Activated CD4-positive, alpha-beta T cell treated with anti-CD3 and anti-CD28 coated beads for 24 hours (primary cell): ENCODE data around the gene C22orf42.
"Not testable (repeated sequence)": the region's sequence is repeated elsewhere in the genome, so short reads cannot be mapped to it uniquely, and the experiment has no call there.

Experiments used
- DNase-seq, 2 donors: peaks; one replicate each; pipeline ENCODE4 v3.0.0-alpha.2; 2020; ENCODE audit warnings: low read depth in 2 of 2

C22orf42 gene, protein sequence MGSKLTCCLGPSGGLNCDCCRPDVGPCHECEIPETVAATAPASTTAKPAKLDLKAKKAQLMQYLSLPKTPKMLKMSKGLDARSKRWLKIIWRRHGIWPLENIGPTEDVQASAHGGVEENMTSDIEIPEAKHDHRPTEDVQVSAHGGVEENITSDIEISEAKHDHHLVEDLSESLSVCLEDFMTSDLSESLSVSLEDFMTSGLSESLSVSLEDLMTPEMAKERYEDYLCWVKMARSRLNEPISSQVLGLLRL

DNA sequence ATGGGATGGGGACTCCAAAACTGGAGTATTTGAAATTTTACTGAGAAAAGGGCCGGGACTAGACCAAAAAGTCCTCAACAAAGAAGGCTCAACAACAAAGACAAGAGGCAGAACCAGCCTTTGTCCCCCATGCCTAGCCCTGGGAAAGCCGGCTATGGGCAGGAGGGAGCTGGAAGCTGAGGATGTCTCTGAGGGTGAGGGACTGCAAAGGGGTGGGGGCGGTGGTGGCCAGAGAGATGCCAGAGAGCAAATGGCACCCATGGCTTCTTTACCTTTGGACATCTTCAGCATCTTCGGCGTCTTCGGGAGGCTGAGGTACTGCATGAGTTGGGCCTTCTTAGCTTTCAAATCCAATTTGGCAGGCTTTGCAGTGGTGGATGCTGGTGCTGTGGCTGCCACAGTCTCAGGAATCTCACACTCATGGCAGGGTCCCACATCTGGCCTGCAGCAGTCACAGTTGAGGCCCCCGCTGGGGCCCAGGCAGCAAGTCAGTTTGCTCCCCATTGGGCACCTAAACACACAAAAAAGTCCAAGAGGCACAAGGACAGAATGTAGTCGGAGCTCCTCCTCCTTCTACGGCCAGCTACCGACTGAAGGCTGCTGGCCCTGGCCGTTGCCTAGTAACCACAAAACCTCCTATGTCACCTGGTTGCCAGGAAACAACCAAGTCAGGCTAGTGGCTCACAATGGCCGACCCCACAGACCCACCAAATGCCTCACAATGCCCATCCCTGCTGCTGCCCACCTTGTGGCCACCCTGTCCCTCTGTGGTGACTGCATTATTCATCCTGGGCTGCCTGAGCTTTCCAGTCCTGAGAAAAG, at the start of gene C22orf42:
C22orf42 (minus strand) TSS at position 592 of the 822 bp plus-strand sequence; CDS start at position 504, 88 bp downstream.
- DNase-seq = no peak

DNA sequence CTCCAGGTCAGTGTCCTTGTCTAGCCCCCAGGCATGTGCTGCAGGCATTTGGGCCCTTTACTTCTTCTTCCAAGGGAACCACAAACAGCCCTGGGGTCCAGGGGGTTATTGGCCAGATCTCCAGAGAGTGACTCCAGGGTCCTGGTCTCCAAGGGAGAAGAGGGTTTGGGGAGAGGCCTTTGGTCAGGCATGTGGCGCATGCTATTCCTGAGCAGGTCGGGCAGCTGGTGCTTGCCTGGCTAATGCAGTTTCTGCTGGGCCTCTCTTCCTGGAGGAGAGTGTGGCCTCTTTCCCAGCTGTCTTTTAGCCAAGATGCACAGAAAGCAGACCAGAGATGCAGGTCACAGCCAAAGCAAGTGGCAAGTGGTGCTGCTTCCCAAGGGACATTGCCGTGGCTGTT, 49.6 kb upstream of the C22orf42 start:
- DNase-seq = no peak

DNA sequence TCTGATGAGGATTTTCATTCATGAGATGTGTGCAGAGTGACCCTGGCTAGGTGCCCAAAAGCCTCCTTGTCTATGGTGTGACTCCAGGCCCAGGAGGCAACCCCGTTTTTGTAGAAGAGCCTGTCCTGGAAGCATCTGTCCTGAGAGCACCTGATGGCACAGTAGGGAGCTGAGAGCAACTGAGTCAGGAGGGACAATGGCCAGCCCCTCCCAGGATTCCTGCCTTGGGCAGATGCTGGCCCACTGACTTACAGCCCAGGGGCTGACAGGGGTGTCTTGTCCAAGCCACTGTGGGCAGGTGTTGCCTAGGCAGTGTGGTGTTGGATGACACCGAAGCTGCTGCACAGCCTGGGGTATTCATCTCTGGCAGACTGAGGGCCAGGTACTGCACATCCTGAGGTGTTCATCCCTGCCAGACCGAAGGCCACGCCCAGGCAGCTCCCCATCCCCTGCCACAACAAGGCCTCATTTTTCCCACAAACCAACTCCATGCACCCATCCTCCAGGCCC, 48.9 kb upstream of the C22orf42 start:
- no peak for DNase-seq

DNA sequence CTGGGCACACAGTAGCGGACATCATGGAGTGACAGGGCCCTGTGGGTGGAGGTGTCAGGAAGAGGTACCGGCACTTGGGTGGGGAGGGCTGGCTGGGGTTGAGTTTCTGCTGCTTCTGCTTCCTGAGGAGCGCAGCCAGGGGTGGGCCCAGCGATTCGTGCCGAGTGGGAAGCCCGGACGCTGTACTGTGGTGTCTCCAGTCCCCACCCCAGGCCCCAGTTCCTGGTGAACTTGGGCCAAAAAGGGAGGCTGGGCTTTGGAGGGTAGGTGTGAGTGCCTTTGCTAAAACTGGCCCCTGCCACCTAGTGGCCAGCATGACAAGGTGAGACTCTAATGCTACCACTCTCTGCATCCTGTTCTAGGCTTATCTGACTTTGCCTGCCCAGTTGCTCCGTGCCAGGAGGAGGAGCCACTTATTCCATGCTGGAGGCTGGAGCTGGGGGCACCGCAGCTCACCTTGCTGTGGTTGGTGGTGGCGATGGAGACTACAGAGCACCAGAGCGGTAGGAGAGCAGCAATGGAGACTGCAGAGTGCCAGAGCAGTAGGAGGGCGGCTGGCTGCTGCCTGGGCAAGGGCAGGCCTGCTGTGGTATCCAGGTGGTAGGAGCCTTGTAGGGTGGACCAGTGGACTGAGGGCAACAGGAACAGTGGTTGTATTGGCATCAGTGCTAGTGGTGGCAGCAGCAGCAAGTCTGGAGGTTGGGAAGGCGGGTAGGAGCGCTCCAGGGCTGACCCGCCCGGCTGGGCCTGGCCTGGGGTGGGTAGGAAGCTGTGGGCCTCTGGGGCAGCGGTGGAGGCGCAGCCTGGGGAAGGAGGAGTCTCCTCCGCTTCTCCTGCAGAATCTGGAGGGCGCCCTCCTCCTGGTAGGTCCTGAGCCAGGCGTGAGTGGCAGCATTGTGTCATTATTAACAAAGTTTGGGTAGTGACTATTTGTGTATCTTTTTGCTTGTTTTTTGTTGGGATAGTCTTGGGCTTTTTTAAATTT, 48.0 kb upstream of the C22orf42 start:
- peak in 1 of 2 donors; percentile 10 for DNase-seq

DNA sequence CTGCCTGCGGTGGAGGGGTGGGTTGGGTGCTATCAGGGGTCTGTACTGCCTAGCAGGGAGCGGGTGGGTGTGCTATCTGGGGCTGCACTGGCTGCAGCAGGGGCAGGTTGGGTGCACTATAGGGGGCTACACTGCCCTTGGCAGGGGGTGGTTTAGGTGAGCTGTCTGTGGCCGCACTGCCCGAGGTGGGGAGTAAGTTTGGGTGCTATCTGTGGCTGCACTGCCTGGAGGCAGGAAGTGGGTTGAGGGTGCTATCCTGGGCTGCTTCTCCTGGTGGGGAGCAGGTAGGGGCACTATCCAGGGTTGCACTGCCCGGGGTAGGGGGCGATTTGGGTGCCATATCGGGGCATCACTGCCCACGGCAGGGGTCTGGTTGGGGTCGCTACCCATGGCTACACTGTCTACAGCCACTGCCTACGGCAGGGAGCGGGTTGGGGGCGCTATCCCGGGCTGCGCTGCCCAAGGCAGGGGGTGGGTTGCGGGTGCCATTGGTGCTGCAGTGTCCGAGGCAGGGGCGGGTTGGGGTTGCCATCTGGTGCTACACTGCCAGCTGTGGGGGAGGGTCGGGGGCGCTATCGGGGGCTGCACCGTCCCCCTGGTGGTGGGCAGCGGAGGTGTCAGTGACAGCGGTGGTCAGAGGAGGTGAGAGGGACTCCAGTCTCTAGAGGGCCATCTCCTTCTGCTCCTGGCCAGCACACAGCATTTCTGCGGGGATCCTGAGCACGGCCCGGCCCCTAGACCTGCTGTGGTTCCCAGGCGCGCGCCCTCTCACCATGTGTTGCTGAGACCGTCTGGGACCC, 47.1 kb upstream of the C22orf42 start:
- DNase-seq = no peak

DNA sequence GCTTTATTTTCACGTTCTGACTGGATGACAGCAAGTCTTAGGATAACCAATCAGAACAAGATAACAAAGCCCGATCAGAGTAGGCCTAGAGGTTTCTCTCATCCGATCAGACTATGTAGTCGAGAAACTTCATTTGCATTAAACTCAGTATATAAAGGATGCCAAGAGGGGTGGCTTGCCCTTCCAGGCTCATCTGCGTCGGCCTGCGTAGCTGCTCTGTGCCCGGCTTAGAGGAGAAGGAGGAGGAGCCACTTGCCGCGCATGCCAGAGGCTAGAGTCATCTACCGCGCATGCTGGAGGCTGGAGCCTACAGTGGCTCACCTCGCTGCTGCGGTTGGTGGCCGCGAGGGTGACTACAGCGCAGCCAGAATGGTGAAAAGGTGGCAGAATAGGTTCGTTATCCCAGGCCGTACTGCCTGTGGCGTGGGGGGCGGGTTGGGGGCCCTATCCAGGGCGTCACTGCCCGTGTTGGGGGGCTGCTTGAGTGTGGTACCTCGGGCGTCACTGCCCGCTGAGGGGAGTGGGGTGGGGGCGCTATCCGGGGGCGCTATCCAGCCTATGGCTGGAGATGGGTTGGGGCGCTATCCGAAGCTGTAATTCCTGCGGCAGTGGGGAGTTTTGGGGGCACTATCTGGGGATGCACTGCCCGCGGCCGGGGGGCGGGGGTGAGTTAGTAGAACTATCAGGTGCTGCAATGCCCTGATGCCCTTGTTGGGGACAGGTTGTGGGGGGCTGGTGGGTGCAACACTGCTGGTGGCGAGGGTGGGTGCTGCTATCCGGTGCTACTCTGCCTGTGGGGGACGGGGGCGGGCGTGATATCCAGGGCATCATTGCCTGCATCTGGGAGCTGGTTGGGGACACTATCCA, 46.0 kb upstream of the C22orf42 start, which contains the start of gene RFPL2:
RFPL2 (minus strand) TSS at position 218 of the 867 bp plus-strand sequence. CDS start 2,622 bp downstream, outside the sequence.
- peak in 1 of 2 donors; percentile 10 for DNase-seq

DNA sequence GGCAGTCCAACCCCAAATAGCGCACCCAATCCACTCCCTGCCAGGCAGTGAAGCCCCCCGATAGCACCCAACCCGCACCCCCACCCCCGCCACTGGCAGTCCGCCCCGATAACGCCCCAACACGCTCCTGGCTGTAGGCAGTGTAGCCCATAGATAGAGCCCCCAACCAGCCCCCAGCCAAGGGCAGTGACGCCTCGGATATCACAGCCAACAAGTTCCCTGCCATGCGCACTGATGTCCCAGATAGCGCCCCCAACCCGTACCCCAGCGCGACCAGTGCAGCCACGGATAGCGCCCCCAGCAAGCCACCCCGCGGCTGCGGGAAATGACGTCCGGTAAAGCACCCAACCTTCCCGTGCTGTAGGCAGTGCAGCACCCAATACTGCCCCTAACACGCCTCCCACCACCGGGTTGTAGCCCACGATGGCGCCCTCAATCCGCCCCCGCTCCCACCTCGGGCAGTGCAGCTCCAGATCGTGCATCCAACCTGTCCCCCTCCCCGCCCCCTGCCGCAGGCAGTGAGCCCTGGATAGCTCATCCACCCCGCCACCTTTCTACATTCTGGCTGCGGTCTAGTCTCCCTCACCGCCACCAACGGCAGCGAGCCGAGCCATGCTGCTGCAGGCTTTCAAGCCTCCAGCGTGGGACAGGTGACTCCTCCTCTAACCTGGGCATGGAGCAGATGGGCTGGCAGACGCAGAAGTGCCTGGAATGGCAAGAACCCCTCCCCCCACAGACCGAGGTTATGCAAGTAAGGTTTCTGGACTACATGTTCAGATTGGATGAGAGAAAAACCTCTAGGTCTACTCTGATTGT, 45.1 kb upstream of the C22orf42 start:
- no peak for DNase-seq

DNA sequence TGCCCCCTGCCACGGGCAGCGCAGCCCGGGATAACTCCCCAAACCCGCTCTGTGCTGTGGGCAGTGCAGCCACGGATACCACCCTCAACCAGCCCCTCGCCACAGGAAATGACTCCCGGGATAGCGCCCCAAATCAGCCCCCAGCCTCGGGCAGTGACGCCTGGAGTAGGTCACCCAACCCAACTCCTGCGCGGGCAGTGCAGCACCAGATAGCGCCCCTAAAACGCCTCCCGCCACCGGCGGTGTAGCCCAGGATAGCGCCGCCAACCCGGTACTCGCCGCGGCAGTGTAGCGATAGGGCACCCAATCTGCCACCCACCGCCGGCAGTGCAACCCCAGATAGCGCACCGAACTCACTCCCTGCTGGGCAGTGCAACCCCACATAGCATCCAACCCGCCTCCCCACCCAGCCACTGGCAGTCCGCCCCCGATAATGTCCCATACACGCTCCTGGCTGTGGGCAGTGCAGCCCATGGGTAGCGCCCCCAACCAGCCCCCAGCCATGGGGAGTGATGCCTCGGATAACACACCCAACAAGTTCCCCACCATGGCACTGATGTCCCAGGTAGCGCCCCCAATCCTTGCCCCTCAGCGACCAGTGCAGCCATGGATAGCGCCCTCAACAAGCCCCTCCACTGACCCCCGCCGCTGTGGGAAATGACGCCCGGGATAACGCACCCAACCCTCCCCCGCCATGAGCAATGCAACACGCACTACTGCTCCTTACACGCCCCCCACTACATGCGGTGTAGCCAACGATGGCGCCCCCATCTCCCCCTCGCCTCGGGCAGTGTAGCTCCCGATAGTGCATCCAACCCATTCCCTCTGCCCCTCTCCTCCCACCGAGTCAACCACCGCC, 44.3 kb upstream of the C22orf42 start:
- DNase-seq = no peak

DNA sequence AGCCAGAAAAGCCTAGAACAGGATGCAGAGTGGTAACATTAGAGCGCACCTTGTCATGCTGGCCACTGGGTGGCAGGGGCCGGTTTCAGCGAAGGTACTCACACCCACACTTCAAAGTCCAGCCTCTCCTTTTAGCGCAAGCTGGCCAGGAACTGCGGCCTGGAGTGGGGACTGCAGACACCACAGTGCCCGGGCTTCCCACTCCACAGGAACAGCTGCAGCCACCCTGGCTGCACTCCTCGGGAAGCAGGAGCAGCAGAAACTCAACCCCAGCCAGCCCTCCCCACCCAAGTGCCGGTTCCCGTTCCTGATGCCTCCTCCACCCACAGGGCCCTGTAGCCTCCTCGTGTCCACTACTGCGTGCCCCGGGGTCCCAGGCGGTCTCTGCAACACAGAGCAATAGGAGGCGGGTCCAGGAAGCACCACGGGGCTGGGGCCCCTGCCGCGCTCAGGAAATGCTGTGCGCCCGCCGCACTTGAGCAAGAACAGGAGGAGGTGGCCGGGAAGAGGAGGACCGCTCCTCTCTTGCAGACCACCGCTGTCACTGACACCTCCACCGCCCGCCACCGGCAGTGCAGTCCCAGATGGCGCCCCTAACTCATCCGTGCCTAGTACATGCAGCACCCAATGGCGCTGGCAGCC, 43.6 kb upstream of the C22orf42 start:
- DNase-seq = no peak

DNA sequence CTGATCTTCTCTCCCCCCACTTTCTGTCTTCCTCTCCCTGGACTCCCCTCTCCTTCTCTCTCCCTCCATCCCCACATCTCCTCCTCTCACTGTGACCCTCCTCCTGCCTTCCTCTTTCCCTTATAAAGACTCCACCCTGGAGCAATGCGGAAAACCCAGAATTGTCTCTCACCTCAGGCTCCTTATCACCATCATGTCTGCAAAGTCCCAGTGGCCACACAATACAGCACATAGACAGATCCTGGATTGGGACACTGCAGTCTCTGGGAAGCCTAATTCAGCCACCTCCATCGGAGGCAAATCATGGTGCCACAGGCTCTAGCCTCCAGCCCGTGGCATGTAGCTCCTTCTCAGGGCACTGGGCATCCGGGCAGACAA, 43.0 kb upstream of the C22orf42 start:
- no peak for DNase-seq

DNA sequence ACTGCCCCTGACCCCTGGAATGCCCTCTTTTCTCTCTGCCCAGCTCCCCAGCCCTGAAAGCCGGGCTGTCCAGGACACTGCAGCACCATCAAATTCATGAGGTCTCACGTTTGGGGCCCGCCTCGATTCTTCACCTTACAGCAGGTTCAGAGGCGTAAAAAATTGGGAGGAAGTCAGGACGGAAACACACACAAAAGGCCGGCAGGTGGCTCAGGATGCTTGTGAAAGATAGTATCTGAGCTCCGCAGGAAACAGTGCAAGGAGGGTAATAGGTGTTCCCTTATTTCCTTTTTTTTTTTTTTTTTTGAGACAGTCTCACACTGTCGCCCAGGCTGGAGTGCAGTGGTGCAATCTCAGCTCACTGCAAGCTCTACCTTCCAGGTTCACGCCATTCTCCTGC, 41.6 kb upstream of the C22orf42 start:
- DNase-seq = no peak

DNA sequence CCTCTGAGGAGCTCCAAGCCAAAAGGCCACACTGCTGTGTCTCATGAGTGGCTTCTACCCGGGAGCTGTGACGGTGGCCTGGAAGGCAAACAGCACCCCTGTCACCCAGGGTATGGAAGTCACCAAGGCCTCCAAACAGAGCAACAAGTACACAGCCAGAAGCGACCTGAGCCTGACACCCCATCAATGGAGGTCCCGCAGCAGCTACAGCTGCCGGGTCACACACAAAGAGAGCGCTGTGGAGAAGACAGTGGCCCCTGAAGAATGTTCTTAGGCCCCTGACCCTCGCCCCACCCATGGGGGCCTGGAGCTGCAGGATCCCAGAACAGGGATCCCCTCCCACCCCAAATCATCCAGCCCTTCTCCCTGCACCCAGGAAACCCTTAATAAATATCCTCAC, 40.9 kb upstream of the C22orf42 start:
- DNase-seq = no peak

DNA sequence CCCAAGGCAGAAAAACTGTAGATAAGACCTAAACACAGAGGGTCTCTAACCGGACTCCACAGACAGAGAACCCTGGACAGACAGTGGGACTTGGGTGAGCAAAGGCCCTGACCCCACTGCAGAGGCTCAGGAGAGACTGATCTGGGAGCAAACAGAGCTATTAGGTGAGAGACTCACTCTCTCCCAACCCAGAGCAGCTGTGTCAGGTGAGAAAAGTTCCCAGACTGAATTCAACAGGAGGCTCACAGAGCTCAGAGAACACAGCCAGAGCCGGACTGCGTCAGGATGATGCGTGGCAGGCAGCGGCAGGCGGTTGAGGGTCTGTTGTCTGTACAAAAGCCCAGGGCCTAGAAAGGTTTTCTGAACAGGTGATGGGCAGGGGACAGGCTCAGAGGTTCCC, 40.2 kb upstream of the C22orf42 start:
- no peak for DNase-seq

DNA sequence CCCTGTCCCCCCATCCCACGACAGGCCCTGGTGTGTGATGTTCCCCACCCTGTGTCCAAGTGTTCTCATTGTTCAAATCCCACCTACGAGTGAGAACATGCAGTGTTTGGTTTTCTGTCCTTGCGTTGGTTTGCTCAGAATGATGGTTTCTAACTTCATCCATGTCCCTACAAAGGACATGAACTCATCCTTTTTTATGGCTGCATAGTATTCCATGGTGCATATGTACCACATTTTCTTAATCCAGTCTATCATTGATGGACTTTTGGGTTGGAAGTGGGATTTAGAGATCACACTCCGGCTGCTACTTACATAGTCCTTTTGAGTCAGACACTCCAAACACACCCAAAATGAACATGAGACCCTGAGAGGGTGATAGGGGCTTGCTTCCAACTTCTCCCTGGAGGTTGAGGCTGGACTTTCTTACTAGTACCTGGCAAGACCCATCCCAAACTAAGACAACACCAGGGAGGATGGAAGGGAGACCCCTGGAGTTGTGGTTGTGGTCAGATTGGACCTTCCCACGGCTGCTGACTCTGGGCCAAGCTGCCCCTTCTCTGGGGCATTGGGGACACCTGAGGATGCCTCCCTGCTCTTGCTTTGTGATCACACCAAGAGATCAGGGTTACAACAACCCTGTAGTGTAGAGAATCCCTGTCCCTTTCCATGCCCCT, 38.6 kb upstream of the C22orf42 start:
- DNase-seq = not testable (repeated sequence)

DNA sequence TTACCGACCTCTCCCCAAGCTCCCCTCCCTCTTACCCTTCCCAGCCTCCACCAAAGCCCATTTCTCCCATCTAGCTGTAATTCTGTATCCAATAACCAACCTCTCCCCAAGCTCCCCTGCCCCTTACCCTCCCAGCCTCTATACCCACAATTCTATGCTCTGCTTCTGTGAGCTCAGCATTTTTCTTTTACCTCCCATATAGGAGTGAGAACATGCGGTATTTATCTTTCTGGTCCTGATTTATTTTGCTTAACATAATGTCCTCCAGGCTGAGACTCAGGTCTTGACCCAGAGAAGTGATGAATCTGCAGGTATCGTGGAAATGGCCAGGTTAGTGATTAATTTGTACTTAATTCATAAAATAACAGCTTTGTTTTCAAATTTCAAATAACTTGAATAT, 36.8 kb upstream of the C22orf42 start:
- DNase-seq = not testable (repeated sequence)

DNA sequence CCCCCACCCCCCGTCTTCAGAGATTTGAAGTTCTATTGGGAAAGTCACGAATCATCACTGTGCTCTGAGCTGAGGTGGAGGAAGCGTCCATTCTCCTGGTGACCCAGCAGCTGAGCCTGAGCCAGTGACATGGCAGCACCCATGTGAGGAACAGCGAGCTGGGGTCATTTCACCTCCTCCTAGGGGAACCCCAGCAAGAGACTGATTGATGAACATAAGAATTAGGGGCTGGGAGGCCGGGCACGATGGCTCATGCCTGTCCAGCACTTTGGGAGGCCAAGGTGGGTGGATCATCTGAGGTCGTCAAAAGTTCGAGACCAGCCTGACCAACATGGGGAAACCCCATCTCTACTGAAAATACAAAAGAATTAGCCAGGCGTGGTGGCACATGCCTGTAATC, 34.2 kb upstream of the C22orf42 start:
- not testable (repeated sequence) for DNase-seq

DNA sequence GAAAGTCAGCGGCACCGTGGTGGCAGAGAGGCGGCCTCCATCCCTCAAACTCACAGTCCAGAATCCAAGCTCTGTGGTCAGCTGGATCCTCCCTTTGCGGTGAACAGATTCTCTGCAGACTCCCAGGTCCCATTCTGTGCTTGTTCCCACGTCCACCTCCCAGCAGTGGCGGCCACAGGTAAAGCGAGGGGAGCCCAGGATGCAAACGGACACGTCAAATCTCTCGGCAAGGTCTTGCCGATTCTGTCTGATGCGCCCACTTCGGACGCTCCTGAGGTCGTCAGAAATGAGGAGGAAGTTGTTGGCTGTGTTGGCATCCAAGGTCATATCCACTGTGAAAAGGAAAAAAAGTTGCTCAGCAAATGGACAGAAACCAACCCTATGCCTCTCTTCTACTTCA, 31.9 kb upstream of the C22orf42 start:
- not testable (repeated sequence) for DNase-seq
